SJCRH30 (cell line): Measurements from ENCODE around the gene ZNF761. TPM values are rescaled to one million over a fixed set of nuclear protein-coding genes. Genes with fewer than 3 reads are reported as not detected.

ENCODE experiments used
- total RNA-seq: library from RNA; depleted of rRNA; stranded (reverse); fragments of >200 nt; shearing (Covaris generic); gene quantifications from 2 replicates; pipeline ENCODE4 v1.2.3, GENCODE V29; 2014; rRNA removed

The ZNF761 gene
- total RNA-seq, 1 experiment from 2014 or later = 15.7 TPM

Other genes starting within 250 kb of the ZNF761 start
- gene ZNF665, start 238.6 kb upstream of the ZNF761 start, total RNA-seq = 2.6 and 2.9 TPM in 2 replicates
- gene ZNF677, start 177.1 kb upstream of the ZNF761 start, total RNA-seq = 12.1 and 13.1 TPM in 2 replicates
- gene VN1R2, start 173.7 kb upstream of the ZNF761 start, total RNA-seq = not detected in 2 replicates
- gene VN1R4, start 164.3 kb upstream of the ZNF761 start, total RNA-seq = not detected in 2 replicates
- 13.6 TPM in 2 replicates for gene ZNF845, start 98.2 kb upstream of the ZNF761 start, total RNA-seq
- 12.2 and 14.7 TPM in 2 replicates for gene ZNF525, start 66.3 kb upstream of the ZNF761 start, total RNA-seq
- 14.3 and 15.4 TPM in 2 replicates for gene ZNF765, start 36.8 kb upstream of the ZNF761 start, total RNA-seq
- 7.3 and 9.2 TPM in 2 replicates for gene ZNF813, start 35.7 kb downstream of the ZNF761 start, total RNA-seq
- gene ZNF331, start 106.2 kb downstream of the ZNF761 start, total RNA-seq = 13.4 and 20.5 TPM in 2 replicates
- gene DPRX, start 200.0 kb downstream of the ZNF761 start, total RNA-seq = not detected in 2 replicates